ENCODE measurements around the gene MKRN2. TPM values are rescaled to one million over a fixed set of nuclear protein-coding genes. Genes with fewer than 3 reads are reported as not detected.

MKRN2 gene
- polyA plus RNA-seq, 2 of the 4 experiments (the other 2 are of a cell fraction) = 19.0 to 34.3 TPM

GRCh38 chr3:12611117-12611516, 54.2 kb downstream of the MKRN2 start:
- ChIA-PET POLR2A (no interaction called here), CTCF (interaction anchor here (1.8 kb wide), 1 partner anchor 10 kb away, joined by 5 read pairs; no protein-coding TSS in a partner anchor)
- no peak for ATAC-seq
- H3K4me2 ChIP-seq = no peak overlapping the region
- no peak overlapping the region for H3K4me3 ChIP-seq
- H3K27ac ChIP-seq = no peak overlapping the region
- H3K4me1 ChIP-seq = no peaks in the 10 kb centered on the region
- FAIRE-seq = no peak
- TF ChIP-seq E2F6 (IDR thresholded peaks at IDR 0.05; ENCODE audit: borderline replicate concordance, low read depth) (no peak), EP300 (IDR thresholded peaks at IDR 0.05) (no peak)
- no peaks in the 10 kb centered on the region for H3K9me3 ChIP-seq
- no peak for DNase-seq (ENCODE audit: low read depth in 1 of 2, low spot score in 1 of 2)
- 84% methylated on average over 5 of the region's 5 CpGs for WGBS (ENCODE audit: missing lambda C conversion rate)

GRCh38 chr3:12612514-12613226, 55.8 kb downstream of the MKRN2 start:
- ATAC-seq (no peak), FAIRE-seq (no peak), DNase-seq (ENCODE audit: low read depth in 1 of 2, low spot score in 1 of 2) (no peak)
- no peak for TF ChIP-seq RCOR1 (IDR thresholded peaks at IDR 0.05; ENCODE audit: low read depth, low read length)
- Histone ChIP-seq H3K27ac (no peak overlapping the region), H3K4me1 (no peaks in the 10 kb centered on the region), H3K4me3 (no peak overlapping the region), H3K4me2 (no peak overlapping the region), H3K9me3 (no peaks in the 10 kb centered on the region)
- CTCF ChIA-PET = interaction anchor here (0.6 to 1.9 kb wide), 2 partner anchors 11 to 16 kb away, joined by 4 to 6 read pairs; no protein-coding TSS in a partner anchor
- WGBS (ENCODE audit: missing lambda C conversion rate) = 89% methylated on average over 6 of the region's 6 CpGs
- POLR2A ChIA-PET = interaction anchor here (1.1 kb wide), 1 partner anchor 51 kb away, joined by 3 read pairs; the partner anchor contains the start of gene RAF1

- FAIRE-seq = no peak
- Histone ChIP-seq H3K27ac (no peak overlapping the region), H3K4me3 (no peak overlapping the region), H3K4me1 (no peaks in the 10 kb centered on the region), H3K9me3 (no peaks in the 10 kb centered on the region), H3K4me2 (no peak overlapping the region)
- DNase-seq (ENCODE audit: low read depth in 1 of 2, low spot score in 1 of 2) = no peak
- ChIA-PET POLR2A (no interaction called here), CTCF (interaction anchor here (0.6 to 1.9 kb wide), 2 partner anchors 15 to 17 kb away, joined by 3 to 6 read pairs; no protein-coding TSS in a partner anchor)
- WGBS (ENCODE audit: missing lambda C conversion rate) = 96% methylated on average over 3 of the region's 4 CpGs
- ATAC-seq = no peak
- TF ChIP-seq RAD21 (conservative IDR thresholded peaks at IDR 0.05 in 1 of 2, IDR thresholded peaks at IDR 0.05 in 1 of 2) (no peak), RARB (CRISPR knock-in tag; IDR thresholded peaks at IDR 0.05) (no peak), ZNF302 (CRISPR knock-in tag; IDR thresholded peaks at IDR 0.05) (no peak), ESRRA (IDR thresholded peaks at IDR 0.05; ENCODE audit: borderline replicate concordance, low read length) (no peak), FOSL2 (IDR thresholded peaks at IDR 0.05) (no peak), FOSL2 (CRISPR knock-in tag; IDR thresholded peaks at IDR 0.05) (no peak), HEYL (CRISPR knock-in tag; IDR thresholded peaks at IDR 0.05) (no peak), SREBF2 (IDR thresholded peaks at IDR 0.05) (no peak), ZC3H11A (IDR thresholded peaks at IDR 0.05) (no peak), KDM5A (IDR thresholded peaks at IDR 0.05) (no peak), ELK1 (IDR thresholded peaks at IDR 0.05; ENCODE audit: low read depth, low read length) (no peak), EP300 (IDR thresholded peaks at IDR 0.05) (no peak), E2F6 (IDR thresholded peaks at IDR 0.05; ENCODE audit: borderline replicate concordance, low read depth) (no peak), CBX2 (IDR thresholded peaks at IDR 0.05; ENCODE audit: borderline replicate concordance, low read depth) (no peak)
Observed at GRCh38 chr3:12613250-12613649, 56.4 kb downstream of the MKRN2 start.

GRCh38 chr3:12615266-12615665, 58.4 kb downstream of the MKRN2 start:
- Histone ChIP-seq H3K4me1 (no peaks in the 10 kb centered on the region), H3K4me2 (no peak overlapping the region), H3K9me3 (no peaks in the 10 kb centered on the region), H3K4me3 (no peak overlapping the region), H3K27ac (no peak overlapping the region)
- POLR2A ChIA-PET = no interaction called here
- no peak for ATAC-seq
- no peak for DNase-seq (ENCODE audit: low read depth in 1 of 2, low spot score in 1 of 2)
- CTCF ChIA-PET = interaction anchor here (2.1 kb wide), 1 partner anchor 17 kb away, joined by 7 read pairs; no protein-coding TSS in a partner anchor
- no peak for FAIRE-seq
- no peak for TF ChIP-seq REST (IDR thresholded peaks at IDR 0.05)
- 97% methylated on average over 4 of the region's 4 CpGs for WGBS (ENCODE audit: missing lambda C conversion rate)

Measured in A549 (cell line).